SKM-1 treated with dmso at 0.1 percent for 144 hours (cell line): ENCODE measurements around the gene APLF.
"Not testable (repeated sequence)": the region's sequence is repeated elsewhere in the genome, so short reads cannot be mapped to it uniquely, and the experiment has no call there.

Experiments used
- DNase-seq: peaks from one replicate; lab custom pipeline; 2025; ENCODE audit not compliant: unreplicated experiment; lab: John Stamatoyannopoulos, UW

APLF gene

GRCh38 chr2:68438455-68439303, 28.7 kb upstream of the APLF start:
- no peak for DNase-seq

- peak; percentile 98 for DNase-seq
Observed at GRCh38 chr2:68441179-68441993, 26.0 kb upstream of the APLF start.

GRCh38 chr2:68441994-68442322, 25.4 kb upstream of the APLF start:
- DNase-seq: no peak

- not testable (repeated sequence) for DNase-seq
Observed at GRCh38 chr2:68446425-68446824, 21.0 kb upstream of the APLF start.

- DNase-seq: no peak
Observed at GRCh38 chr2:68447118-68447517, 20.3 kb upstream of the APLF start.

- DNase-seq: no peak
Observed at GRCh38 chr2:68448671-68449653, 18.4 kb upstream of the APLF start.

- DNase-seq: no peak
Observed at GRCh38 chr2:68452158-68452900, 15.1 kb upstream of the APLF start.

GRCh38 chr2:68453761-68454360, 13.5 kb upstream of the APLF start:
- DNase-seq: no peak

- no peak for DNase-seq
Observed at GRCh38 chr2:68454719-68455118, 12.7 kb upstream of the APLF start.

GRCh38 chr2:68456198-68456597, 11.2 kb upstream of the APLF start:
- DNase-seq: no peak

GRCh38 chr2:68458981-68459380, 8.4 kb upstream of the APLF start:
- DNase-seq: no peak

GRCh38 chr2:68463287-68463877, 4.0 kb upstream of the APLF start:
- peak; percentile 46 for DNase-seq

- no peak for DNase-seq
Observed at GRCh38 chr2:68464651-68465050, 2.7 kb upstream of the APLF start.

GRCh38 chr2:68465081-68465916, 2.1 kb upstream of the APLF start:
- DNase-seq: no peak

GRCh38 chr2:68466361-68466777, 1.0 kb upstream of the APLF start:
- peak; percentile 38 for DNase-seq

- DNase-seq: no peak
Observed at GRCh38 chr2:68466778-68467076, 658 bp upstream of the APLF start.

- DNase-seq: no peak
Observed at GRCh38 chr2:68468801-68469200, 1.4 kb downstream of the APLF start.

GRCh38 chr2:68469935-68470334, 2.5 kb downstream of the APLF start:
- DNase-seq: no peak

GRCh38 chr2:68471385-68471784, 4.0 kb downstream of the APLF start:
- DNase-seq: no peak
